B cell (primary cell): ENCODE data around the gene FURIN.

Experiments
- CTCF ChIP-seq: fragments of 200-600 bp; IDR thresholded peaks from one replicate; pipeline ENCODE4 v1.8.0; 2022; ENCODE audit warnings: antibody characterized with exemption, mild to moderate bottlenecking
- EZH2 ChIP-seq: IDR thresholded peaks from 2 replicates; pipeline ENCODE4 v1.6.1; 2012; ENCODE audit warnings: borderline replicate concordance, low read depth, mild to moderate bottlenecking, moderate library complexity, low read length; ENCODE audit not compliant: insufficient read depth, poor library complexity, severe bottlenecking

- TF ChIP-seq CTCF: no peak
- no peak for TF ChIP-seq EZH2
These were observed 2.8 kb downstream of the FURIN start for GRCh38 chr15:90871139-90871715.
